ENCODE data around the gene BCL6.

BCL6 gene

GRCh38 chr3:187677604-187678003 lies 67.7 kb downstream of the BCL6 start:
- DNase-seq (ENCODE audit: low spot score): no peak

- DNase-seq (ENCODE audit: low spot score): no peak
Observed at GRCh38 chr3:187673012-187673411, 72.3 kb downstream of the BCL6 start.
